ENCODE measurements around the gene SHROOM1.
"Not testable (repeated sequence)": the region's sequence is repeated elsewhere in the genome, so short reads cannot be mapped to it uniquely, and the experiment has no call there.

SHROOM1 gene

GRCh38 chr5:132807163-132807838 lies 23.1 kb downstream of the SHROOM1 start:
- no peak for DNase-seq (ENCODE audit: low read depth in 2 of 2)

DNA sequence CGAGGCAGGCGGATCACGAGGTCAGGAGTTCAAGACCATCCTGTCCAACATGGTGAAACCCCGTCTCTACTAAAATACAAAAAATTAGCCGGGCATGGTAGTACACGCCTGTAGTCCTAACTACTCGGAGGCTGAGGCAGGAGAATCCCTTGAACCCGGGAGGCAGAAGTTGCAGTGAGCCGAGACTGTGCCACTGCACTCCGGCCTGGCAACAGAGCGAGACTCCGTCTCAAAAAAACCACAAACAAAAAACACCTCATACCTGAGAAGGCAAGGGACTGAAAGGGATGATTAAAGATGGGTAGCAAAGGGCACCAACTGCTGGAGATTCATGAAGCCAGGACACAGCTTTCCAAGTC lies 23.7 kb downstream of the SHROOM1 start:
- not testable (repeated sequence) for DNase-seq (ENCODE audit: low read depth in 2 of 2)

DNA sequence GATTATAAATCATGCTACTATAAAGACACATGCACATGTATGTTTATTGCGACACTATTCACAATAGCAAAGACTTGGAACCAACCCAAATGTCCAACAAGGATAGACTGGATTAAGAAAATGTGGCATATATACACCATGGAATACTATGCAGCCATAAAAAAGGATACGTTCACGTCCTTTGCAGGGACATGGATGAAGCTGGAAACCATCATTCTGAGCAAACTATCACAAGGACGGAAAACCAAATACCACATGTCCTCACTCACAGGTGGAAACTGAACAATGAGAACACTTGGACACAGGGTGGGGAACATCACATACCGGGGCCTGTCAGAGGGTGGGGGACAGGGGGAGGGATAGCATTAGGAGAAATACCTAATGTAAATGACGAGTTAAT lies 24.6 kb downstream of the SHROOM1 start:
- DNase-seq (ENCODE audit: low read depth in 2 of 2), result not testable (repeated sequence)

DNA sequence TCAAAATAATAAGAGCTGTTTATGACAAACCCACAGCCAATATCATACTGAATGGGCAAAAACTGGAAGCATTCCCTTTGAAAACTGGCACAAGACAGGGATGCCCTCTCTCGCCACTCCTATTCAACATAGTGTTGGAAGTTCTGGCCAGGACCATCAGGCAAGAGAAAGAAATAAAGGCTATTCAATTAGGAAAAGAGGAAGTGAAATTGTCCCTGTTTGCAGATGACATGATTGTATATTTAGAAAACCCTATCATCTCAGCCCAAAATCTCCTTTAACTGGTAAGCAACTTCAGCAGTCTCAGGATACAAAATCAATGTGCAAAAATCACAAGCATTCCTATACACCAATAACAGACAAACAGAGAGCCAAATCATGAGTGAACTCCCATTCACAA lies 26.2 kb downstream of the SHROOM1 start:
- not testable (repeated sequence) for DNase-seq (ENCODE audit: low read depth in 2 of 2)

DNA sequence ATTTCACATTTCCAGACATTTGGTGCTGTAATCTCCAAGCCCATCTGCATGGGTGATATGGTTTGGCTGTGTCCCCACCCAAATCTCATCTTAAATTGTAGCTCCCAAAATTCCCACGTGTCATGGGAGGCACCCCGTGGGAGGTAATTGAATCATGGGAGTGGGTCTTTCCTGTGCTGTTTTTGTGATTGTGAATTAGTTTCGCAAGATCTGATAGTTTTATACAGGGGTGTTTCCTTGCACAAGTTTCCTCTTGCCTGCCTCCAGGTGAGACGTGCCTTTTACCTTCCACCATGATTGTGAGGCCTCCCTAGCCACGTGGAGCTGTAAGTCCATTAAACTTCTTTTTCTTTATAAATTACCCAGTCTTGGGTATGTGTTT lies 27.8 kb downstream of the SHROOM1 start:
- DNase-seq (ENCODE audit: low read depth in 2 of 2), result not testable (repeated sequence)

GRCh38 chr5:132802044-132802684 lies 28.3 kb downstream of the SHROOM1 start:
- DNase-seq (ENCODE audit: low read depth in 2 of 2), result no peak

DNA sequence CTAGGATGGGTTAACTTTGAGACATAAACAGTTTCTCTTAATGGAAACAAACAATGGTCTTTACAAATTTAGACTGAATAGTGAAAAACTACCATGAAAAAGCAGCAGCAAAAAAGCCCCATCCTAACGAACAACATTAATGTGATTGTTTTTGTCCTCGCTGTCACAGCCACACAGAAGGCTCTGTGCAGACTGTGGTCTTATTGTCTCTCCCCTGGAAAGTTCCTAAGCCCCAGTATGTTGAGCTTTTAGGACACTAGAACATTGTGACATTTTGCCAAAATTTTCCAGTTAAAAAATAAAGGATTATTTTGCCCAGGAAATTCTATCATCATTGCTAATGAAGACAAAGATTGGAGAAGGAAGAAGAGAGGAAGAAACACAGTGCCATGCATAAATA lies 29.9 kb downstream of the SHROOM1 start:
- no peak for DNase-seq (ENCODE audit: low read depth in 2 of 2)

- DNase-seq (ENCODE audit: low read depth in 2 of 2), result no peak
Measured at GRCh38 chr5:132799392-132799791, 31.1 kb downstream of the SHROOM1 start.

GRCh38 chr5:132797651-132798050 lies 32.8 kb downstream of the SHROOM1 start:
- DNase-seq (ENCODE audit: low read depth in 2 of 2), result no peak

GRCh38 chr5:132791026-132791425 lies 39.4 kb downstream of the SHROOM1 start:
- DNase-seq (ENCODE audit: low read depth in 2 of 2), result no peak

- DNase-seq (ENCODE audit: low read depth in 2 of 2), result no peak
Measured at GRCh38 chr5:132790201-132790865, 40.1 kb downstream of the SHROOM1 start.

DNA sequence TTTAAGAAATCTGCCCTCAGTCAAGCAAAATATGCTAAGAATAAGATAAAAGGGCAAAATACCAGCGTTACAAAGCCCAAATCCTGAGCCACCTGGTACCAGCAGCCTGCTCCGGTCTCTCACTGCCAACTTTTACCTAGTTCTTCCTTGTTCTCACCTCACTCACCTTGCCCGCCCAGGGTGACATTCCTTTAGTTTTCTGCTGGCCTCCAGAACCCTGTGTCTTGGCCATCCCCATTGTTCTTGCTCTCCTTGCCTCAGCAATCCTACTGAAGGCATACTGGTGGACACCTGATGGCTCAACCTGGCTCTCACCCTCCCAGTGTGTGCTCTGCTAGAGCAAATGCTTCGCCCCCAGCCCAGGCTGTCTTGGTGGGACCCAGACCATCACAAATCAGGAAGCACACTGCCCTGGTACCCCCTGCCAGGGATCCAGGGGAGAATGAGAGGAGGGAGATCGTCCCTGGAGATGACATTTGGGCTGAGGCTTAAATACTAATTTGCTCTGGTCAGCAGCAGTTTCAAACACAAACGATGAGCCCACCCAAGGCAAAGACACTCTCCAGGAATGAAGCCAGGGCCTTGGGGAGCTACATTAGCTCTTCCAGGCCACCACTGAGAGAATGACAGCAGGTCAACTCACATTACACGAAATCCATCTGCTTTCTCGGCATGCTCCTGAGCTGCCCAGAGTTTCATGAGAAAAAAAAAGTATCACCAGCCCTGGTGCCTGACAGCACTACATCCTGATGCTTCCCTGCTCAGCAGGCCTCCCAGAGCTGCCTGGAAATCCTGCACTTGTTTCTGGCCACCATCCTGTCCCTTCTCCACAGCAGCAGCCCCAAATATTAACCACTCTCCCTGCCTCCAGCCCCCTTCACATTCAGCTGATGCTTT lies 41.2 kb downstream of the SHROOM1 start:
- no peak for DNase-seq (ENCODE audit: low read depth in 2 of 2)

- DNase-seq (ENCODE audit: low read depth in 2 of 2), result no peak
Measured at GRCh38 chr5:132788508-132788907, 41.9 kb downstream of the SHROOM1 start.

- no peak for DNase-seq (ENCODE audit: low read depth in 2 of 2)
Measured at GRCh38 chr5:132787076-132787475, 43.4 kb downstream of the SHROOM1 start.

- DNase-seq (ENCODE audit: low read depth in 2 of 2), result no peak
Measured at GRCh38 chr5:132785864-132786263, 44.6 kb downstream of the SHROOM1 start.

GRCh38 chr5:132785365-132785764 lies 45.1 kb downstream of the SHROOM1 start:
- no peak for DNase-seq (ENCODE audit: low read depth in 2 of 2)

GRCh38 chr5:132782101-132782500 lies 48.3 kb downstream of the SHROOM1 start:
- no peak for DNase-seq (ENCODE audit: low read depth in 2 of 2)

DNA sequence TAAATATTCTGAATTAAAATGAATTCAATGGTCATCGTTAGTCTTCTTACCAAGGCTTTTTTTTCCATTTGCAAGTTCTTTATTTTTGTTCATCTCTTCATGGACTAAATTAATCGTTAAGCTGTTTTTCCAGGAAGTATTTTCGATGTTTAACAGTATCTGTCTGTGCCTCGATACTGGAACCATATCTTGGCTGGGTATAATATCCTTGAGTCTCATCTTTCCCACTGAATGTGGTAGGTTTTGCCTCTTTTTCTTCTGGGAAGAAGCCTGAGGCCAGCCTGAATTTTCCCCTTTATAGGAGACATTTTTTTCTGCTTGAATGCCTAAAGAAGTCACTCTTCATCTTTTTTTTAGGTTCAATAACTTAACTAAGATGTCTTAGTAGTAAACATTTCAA lies 49.4 kb downstream of the SHROOM1 start:
- no peak for DNase-seq (ENCODE audit: low read depth in 2 of 2)

DNA sequence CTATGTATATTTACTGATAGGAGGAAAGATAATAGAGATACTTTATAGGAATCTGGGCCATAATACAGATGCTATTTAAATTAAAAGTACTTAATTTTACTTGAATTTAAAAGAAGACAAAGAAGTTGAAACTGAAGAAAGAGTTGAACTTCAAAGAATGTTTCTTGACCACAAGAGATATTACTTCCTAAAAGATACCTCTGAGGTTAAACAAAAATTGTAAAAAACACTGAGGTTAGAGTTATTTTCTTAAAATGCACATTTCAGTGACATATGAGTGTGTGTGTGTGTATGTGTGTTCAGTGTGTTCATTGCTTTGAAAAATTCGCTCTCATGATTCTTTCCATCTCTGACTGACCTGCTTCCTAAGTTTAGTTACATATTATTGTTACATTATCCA lies 49.9 kb downstream of the SHROOM1 start:
- no peak for DNase-seq (ENCODE audit: low read depth in 2 of 2)

- no peak for DNase-seq (ENCODE audit: low read depth in 2 of 2)
Measured at GRCh38 chr5:132779961-132780360, 50.5 kb downstream of the SHROOM1 start.

GRCh38 chr5:132778856-132779255 lies 51.6 kb downstream of the SHROOM1 start:
- DNase-seq (ENCODE audit: low read depth in 2 of 2), result no peak

- no peak for DNase-seq (ENCODE audit: low read depth in 2 of 2)
Measured at GRCh38 chr5:132778129-132778528, 52.3 kb downstream of the SHROOM1 start.

Measured in activated CD8-positive, alpha-beta memory T cell treated with anti-CD3 and anti-CD28 coated beads for 4 hours (primary cell).